ENCODE data around the gene ADARB2.

DNA sequence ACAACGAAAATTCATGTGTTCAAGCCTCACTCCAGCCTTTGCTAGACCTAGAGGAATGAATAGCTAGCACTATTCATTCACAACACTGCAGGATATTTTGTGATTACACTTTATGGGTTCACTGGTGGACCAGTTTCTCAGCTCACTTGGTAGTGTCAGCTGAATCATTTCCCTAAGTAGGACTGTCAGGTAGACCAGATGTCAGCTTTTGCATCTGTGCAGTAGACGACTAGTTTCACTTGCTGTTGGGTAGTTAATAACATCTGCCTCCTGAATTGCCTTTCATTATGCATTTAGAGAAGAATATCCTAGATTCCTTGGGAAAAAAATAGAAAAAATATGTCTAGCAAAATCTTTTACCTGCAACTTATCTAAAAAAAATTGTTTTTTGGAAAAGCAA, 296.4 kb downstream of the ADARB2 start:
- TF ChIP-seq CTCF (IDR thresholded peaks at IDR 0.05; ENCODE audit: insufficient read depth, low read length) (no peak), POLR2AphosphoS5 (IDR thresholded peaks at IDR 0.05; ENCODE audit: low read depth) (no peak), SPI1 (IDR thresholded peaks at IDR 0.05; ENCODE audit: borderline replicate concordance, low read depth) (no peak), GABPA (IDR thresholded peaks at IDR 0.05; ENCODE audit: low read depth) (no peak)
- TF ChIP-seq, protein P1, sequence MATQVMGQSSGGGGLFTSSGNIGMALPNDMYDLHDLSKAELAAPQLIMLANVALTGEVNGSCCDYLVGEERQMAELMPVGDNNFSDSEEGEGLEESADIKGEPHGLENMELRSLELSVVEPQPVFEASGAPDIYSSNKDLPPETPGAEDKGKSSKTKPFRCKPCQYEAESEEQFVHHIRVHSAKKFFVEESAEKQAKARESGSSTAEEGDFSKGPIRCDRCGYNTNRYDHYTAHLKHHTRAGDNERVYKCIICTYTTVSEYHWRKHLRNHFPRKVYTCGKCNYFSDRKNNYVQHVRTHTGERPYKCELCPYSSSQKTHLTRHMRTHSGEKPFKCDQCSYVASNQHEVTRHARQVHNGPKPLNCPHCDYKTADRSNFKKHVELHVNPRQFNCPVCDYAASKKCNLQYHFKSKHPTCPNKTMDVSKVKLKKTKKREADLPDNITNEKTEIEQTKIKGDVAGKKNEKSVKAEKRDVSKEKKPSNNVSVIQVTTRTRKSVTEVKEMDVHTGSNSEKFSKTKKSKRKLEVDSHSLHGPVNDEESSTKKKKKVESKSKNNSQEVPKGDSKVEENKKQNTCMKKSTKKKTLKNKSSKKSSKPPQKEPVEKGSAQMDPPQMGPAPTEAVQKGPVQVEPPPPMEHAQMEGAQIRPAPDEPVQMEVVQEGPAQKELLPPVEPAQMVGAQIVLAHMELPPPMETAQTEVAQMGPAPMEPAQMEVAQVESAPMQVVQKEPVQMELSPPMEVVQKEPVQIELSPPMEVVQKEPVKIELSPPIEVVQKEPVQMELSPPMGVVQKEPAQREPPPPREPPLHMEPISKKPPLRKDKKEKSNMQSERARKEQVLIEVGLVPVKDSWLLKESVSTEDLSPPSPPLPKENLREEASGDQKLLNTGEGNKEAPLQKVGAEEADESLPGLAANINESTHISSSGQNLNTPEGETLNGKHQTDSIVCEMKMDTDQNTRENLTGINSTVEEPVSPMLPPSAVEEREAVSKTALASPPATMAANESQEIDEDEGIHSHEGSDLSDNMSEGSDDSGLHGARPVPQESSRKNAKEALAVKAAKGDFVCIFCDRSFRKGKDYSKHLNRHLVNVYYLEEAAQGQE (IDR thresholded peaks at IDR 0.05; ENCODE audit: insufficient replicate concordance, low read depth) = no peak

Measured in HL-60 (cell line).